Esophagus muscularis mucosa (tissue), 4 donors: ENCODE measurements around the gene NEU1. TPM values are rescaled to one million over a fixed set of nuclear protein-coding genes. Genes with fewer than 3 reads are reported as not detected.
A peak's percentile ranks its signal among the peaks of the same experiment; 100 is the strongest.

Experiments used
- DNase-seq: peaks from one replicate; pipeline ENCODE4 v3.0.0-alpha.2; 2017; ENCODE audit errors: extremely low spot score
- H3K27ac ChIP-seq, 4 donors: fragments of 200-600 bp; sonication (generic); replicated peaks in 1 of 4; 1 replicate in 3 of 4; 2 replicates in 1 of 4; pipeline ENCODE4 v1.5.1; 2016 to 2019; ENCODE audit warnings: mild to moderate bottlenecking in 1 of 4
- H3K27me3 ChIP-seq, 4 donors: fragments of 200-600 bp; sonication (generic); one replicate each; pipeline versions ENCODE4 v1.5.1 to v1.6.0; 2016 to 2019
- H3K36me3 ChIP-seq, 4 donors: fragments of 200-600 bp; sonication (generic); one replicate each; pipeline ENCODE4 v1.5.1; 2016 to 2019
- H3K4me1 ChIP-seq, 4 donors: fragments of 200-600 bp; sonication (generic); one replicate each; pipeline ENCODE4 v1.5.1; 2016 to 2019
- H3K4me3 ChIP-seq, 4 donors: fragments of 200-600 bp; sonication (generic); 1 replicate in 2 of 4; 2 replicates in 2 of 4; pipeline ENCODE4 v1.5.1; 2016 to 2019; ENCODE audit warnings: mild to moderate bottlenecking in 4 of 4, moderate library complexity in 1 of 4
- H3K9me3 ChIP-seq, 4 donors: fragments of 200-600 bp; sonication (generic); 1 replicate in 3 of 4; 2 replicates in 1 of 4; pipeline ENCODE4 v1.5.1; 2016 to 2019
- EP300 ChIP-seq: sonication (generic); formaldehyde crosslinking; IDR thresholded peaks from one replicate; pipeline ENCODE4 v1.6.1; 2017; ENCODE audit warnings: antibody characterized with exemption
- POLR2A ChIP-seq: fragments of 450-650 bp; IDR thresholded peaks from one replicate; pipeline ENCODE4 v1.6.1; 2017; ENCODE audit warnings: antibody characterized with exemption, moderate library complexity, mild to moderate bottlenecking, low read depth
- POLR2AphosphoS5 ChIP-seq, 2 donors: sonication (generic); formaldehyde crosslinking; IDR thresholded peaks; one replicate each; pipeline ENCODE4 v1.6.1; 2017; ENCODE audit warnings: antibody characterized with exemption in 2 of 2
- WGBS: methylation state at CpG from one replicate; pipeline ENCODE4 v1.1.5; 2018; 5-methylcytosine and 5-hydroxymethylcytosine counted together
- intact Hi-C: fragments of 100-400 bp; cut with DNase I; formaldehyde crosslinking; loops from one replicate; pipeline ENCODE4 v1.15.1; 2023
- total RNA-seq, 4 donors: library from RNA; depleted of rRNA; stranded (reverse); fragments of >200 nt; gene quantifications; one replicate each; pipeline versions ENCODE4 v1.1.0 to v1.2.1, GENCODE V29; 2016
- TF ChIP-seq, protein P1 (sequence below), 3 experiments: fragments of 200-600 bp in 2 of 3; fragments of 450-650 bp in 1 of 3; sonication (generic) in 2 of 3; IDR thresholded peaks; one replicate each; pipeline ENCODE4 v1.5.1; 2017 to 2019; ENCODE audit warnings: antibody characterized with exemption in 3 of 3, mild to moderate bottlenecking in 2 of 3, moderate library complexity in 1 of 3

NEU1 gene
- total RNA-seq, 4 donors from 2014 or later: 24.9 to 39.6 (median 34.9) TPM

DNA sequence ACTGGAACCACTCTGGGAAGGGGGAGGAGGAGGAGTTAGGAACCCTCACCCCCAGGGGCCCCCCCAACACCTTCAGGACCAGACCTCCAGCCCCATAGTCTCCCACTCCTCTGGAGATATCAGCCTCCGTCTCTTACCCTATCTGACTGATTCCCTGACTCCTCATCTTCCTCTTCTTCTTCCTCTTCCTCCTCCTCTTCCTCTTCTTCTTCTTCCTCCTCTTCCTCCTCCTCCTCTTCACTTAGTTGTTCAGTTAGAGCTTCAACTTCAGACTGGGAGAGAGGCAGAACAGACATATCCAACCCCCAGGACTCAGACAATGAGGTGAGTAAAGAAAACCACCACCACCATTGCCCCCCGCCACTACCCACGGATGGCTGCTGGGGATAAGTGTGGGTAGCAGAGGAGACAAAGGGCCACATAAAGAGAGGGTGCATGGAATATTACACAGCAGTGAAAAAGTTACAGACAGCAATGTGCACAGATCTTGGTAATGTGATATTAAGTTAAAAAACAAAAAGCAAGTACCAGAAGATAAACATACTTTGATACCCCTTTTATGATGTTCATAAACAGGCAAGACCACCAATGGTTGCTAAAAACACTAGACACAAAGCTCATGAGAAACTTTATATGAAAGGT, 26.8 kb upstream of the NEU1 start:
- no peak overlapping the region for H3K4me3 ChIP-seq
- no peaks in the 10 kb centered on the region for H3K9me3 ChIP-seq
- intact Hi-C loops: no loop called here
- no peak for DNase-seq
- TF ChIP-seq EP300 (no peak), POLR2A (no peak), POLR2AphosphoS5 (IDR thresholded peaks at IDR 0.05) (no peak)
- TF ChIP-seq, protein P1, sequence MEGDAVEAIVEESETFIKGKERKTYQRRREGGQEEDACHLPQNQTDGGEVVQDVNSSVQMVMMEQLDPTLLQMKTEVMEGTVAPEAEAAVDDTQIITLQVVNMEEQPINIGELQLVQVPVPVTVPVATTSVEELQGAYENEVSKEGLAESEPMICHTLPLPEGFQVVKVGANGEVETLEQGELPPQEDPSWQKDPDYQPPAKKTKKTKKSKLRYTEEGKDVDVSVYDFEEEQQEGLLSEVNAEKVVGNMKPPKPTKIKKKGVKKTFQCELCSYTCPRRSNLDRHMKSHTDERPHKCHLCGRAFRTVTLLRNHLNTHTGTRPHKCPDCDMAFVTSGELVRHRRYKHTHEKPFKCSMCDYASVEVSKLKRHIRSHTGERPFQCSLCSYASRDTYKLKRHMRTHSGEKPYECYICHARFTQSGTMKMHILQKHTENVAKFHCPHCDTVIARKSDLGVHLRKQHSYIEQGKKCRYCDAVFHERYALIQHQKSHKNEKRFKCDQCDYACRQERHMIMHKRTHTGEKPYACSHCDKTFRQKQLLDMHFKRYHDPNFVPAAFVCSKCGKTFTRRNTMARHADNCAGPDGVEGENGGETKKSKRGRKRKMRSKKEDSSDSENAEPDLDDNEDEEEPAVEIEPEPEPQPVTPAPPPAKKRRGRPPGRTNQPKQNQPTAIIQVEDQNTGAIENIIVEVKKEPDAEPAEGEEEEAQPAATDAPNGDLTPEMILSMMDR (IDR thresholded peaks at IDR 0.05): no peak
- 87% methylated on average over 3 of the region's 3 CpGs for WGBS
- no peaks in the 10 kb centered on the region for H3K4me1 ChIP-seq
- no peaks in the 10 kb centered on the region for H3K27me3 ChIP-seq
- no peak overlapping the region for H3K27ac ChIP-seq
- H3K36me3 ChIP-seq: peaks cover 52 to 100% (median 93%) of the 10 kb centered on the region in 4 donors

DNA sequence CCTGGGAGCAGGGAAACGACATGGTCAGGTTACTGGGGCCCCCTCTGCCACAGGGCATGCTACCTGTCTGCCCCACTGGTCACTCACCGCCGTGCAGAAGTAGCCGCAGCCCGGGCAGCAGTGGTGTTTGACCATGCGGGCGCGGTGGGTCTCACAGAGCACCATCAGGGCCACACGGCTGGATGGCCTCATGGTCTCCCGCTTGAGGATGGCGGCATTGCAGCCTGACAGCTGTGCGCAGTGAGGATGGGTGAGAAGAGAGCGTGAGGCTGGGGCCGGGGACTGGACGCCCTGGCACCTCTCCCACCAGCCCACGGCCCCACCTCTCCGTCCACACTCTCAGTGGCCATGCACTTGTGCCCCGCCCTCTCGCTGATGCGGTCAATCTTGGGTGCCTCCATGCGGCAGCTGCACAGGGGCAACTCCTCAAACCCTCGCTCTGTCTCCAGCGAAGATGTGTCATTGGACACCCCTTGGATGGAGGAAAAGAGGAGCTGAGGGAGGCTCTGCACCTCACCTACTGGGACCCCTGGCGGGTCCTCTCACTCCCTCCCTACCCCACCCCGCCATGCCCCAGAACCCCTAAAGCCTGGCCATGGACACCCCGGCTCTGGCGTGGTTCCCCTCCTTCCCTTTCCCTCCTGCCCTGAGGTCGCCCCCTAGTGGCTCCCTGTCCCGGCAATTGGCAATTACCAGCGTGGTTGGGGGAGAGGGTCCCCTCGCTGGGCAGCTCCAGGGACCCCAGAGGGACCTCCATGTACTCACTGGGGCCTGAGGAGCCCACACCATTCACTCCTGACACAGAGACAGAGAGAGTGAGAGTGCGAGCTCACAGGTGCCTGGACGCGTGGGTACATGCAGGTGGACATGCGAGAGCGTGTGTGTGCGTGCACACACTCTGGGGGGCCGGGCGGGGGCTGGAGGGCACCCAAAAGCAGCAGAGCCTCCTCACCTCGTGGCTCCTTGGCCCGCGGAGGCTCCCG, 25.9 kb upstream of the NEU1 start:
- no peak for DNase-seq
- Histone ChIP-seq H3K27me3 (no peaks in the 10 kb centered on the region), H3K4me3 (no peak overlapping the region), H3K9me3 (no peaks in the 10 kb centered on the region), H3K36me3 (peaks cover 54 to 100% (median 94%) of the 10 kb centered on the region in 4 donors), H3K27ac (no peak overlapping the region), H3K4me1 (no peaks in the 10 kb centered on the region)
- WGBS: 84% methylated on average over 41 of the region's 43 CpGs
- intact Hi-C loops: no loop called here
- TF ChIP-seq POLR2AphosphoS5 (IDR thresholded peaks at IDR 0.05): no peak
- TF ChIP-seq, protein P1 (IDR thresholded peaks at IDR 0.05): peak in 2 of 3 experiments; percentile 38 to 76
- no peak for TF ChIP-seq POLR2A
- no peak for TF ChIP-seq EP300

DNA sequence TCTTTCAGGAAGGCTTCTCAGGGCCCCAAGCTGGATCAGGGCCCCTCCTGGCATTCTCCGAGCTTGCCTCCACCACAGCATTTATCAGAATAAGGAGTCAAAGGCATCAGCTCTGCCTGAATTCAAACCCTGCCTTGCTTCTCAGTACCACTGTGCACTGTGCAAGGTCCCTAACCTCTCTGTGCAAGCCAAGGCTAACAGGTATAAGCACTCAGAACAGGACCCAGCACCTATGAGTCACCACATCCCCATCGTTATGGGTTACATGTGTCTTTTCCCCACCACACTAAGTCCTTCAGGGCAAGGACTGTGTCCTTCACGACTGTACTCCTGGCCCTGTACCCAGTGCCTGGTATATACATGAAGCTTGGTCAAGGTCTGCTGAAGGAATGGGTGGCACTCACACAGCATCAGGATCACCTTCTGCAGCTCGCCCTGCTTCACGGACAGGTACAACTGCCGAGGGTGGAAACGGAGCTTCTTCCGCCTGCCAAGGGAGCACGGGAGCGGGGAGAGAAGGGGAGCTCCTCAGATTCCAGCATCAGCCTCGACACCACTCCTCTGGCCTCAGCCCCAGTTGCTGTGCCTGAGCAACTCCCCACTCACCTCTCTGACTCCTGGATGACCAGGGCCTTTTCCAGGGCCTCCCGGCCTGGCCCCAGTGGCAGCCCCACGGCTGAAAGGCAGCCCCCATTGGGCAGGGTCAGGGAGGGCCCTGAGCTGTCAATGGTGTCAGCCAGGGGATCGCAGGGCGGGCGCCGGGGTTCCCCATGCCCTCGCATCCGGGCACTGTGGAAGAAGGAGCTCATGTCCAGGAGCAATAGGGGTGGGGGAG, 24.8 kb upstream of the NEU1 start:
- peaks cover 54 to 100% (median 95%) of the 10 kb centered on the region in 4 donors for H3K36me3 ChIP-seq

DNA sequence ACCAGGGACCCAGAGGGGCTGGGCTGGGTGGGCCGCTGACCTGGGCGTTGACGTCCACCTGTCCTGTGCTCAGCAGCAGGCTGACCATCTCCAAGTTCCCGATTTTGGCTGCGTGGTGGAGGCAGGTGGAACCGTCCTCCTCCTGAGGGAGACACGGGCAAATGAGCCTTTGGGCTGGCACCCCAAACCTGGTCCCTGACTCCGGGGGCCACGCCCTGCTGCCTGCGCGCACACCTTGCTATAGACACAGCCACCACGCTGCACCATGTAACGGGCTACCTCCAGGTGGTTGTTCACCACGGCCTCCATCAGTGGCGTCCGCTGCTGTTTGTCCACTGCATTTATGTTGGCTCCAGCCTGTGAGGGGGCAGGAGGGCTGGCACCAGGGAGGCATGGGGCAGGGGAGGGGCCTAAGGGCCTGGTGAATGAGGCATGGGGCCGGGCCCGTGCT, 23.9 kb upstream of the NEU1 start:
- Histone ChIP-seq H3K36me3 (peaks cover 56 to 100% (median 95%) of the 10 kb centered on the region in 4 donors), H3K4me1 (no peaks in the 10 kb centered on the region), H3K27ac (no peak overlapping the region), H3K27me3 (no peaks in the 10 kb centered on the region), H3K9me3 (no peaks in the 10 kb centered on the region), H3K4me3 (no peak overlapping the region)
- WGBS: 89% methylated on average over 9 of the region's 18 CpGs
- no peak for DNase-seq
- intact Hi-C loops: no loop called here
- no peak for TF ChIP-seq POLR2AphosphoS5 (IDR thresholded peaks at IDR 0.05)
- no peak for TF ChIP-seq POLR2A
- TF ChIP-seq, protein P1 (IDR thresholded peaks at IDR 0.05): no peak
- no peak for TF ChIP-seq EP300

More for the DNA sequence above, 24.8 kb upstream of the NEU1 start:
- H3K4me1 ChIP-seq: no peaks in the 10 kb centered on the region
- TF ChIP-seq EP300 (no peak), POLR2AphosphoS5 (IDR thresholded peaks at IDR 0.05) (no peak), POLR2A (no peak)
- TF ChIP-seq, protein P1 (IDR thresholded peaks at IDR 0.05): no peak
- H3K27me3 ChIP-seq: no peaks in the 10 kb centered on the region
- intact Hi-C loops: no loop called here
- 86% methylated on average over 14 of the region's 19 CpGs for WGBS
- H3K27ac ChIP-seq: no peak overlapping the region
- no peak for DNase-seq
- no peak overlapping the region for H3K4me3 ChIP-seq
- H3K9me3 ChIP-seq: no peaks in the 10 kb centered on the region
